GM12872 (cell line): ENCODE results near the gene ARHGAP40.

ENCODE experiments used
- TF ChIP-seq, protein P1 (sequence below): IDR thresholded peaks from 3 replicates; pipeline ENCODE4 v1.5.1; 2011; ENCODE audit warnings: low read depth, mild to moderate bottlenecking, low read length, moderate library complexity; ENCODE audit not compliant: insufficient read depth

The ARHGAP40 gene

DNA sequence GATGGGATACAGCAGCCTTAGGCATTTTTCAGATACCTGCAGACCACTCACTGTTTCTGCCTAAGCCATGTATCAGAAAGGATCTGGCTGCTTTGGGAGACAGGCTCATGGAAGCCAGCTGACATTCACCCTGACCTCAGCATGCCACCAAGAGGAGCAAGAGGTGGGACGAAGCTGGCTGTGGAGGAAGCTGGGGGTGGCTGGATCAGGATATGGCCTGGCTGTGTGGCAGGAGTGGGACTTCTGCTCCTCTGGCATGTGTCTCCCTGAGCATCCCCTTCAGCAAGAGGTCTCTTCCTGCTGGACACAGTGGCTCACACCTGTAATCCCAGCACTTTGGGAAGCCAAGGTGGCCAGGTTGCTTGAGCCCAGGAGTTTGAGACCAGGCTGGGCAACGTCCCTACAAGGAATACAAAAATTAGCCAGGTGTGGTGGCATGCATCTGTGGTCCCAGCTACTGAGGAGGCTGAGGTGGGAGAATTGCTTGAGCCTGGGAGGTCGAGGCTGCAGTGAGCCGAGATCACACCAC is 19.7 kb upstream of the ARHGAP40 start:
- TF ChIP-seq, protein P1, sequence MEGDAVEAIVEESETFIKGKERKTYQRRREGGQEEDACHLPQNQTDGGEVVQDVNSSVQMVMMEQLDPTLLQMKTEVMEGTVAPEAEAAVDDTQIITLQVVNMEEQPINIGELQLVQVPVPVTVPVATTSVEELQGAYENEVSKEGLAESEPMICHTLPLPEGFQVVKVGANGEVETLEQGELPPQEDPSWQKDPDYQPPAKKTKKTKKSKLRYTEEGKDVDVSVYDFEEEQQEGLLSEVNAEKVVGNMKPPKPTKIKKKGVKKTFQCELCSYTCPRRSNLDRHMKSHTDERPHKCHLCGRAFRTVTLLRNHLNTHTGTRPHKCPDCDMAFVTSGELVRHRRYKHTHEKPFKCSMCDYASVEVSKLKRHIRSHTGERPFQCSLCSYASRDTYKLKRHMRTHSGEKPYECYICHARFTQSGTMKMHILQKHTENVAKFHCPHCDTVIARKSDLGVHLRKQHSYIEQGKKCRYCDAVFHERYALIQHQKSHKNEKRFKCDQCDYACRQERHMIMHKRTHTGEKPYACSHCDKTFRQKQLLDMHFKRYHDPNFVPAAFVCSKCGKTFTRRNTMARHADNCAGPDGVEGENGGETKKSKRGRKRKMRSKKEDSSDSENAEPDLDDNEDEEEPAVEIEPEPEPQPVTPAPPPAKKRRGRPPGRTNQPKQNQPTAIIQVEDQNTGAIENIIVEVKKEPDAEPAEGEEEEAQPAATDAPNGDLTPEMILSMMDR, result no peak

DNA sequence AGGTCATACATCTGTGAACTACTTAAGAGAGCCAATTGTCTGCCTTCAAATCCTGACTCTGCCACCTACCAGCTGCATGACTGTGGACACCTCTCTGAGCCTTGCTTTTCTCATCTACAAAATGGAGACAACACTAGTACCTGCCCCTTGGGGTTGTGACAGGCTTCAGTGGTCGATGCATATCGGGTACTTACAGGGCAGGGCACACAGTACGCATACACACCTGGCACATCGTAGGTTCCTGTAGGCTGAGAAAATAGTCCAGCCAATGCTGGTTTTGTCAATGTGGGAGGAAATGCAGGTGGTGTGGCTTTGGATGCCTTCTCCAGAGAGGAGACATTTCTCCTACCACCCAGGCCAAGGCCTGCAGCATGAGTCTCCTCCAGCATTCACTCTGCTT is 18.3 kb upstream of the ARHGAP40 start:
- TF ChIP-seq, protein P1, result no peak

DNA sequence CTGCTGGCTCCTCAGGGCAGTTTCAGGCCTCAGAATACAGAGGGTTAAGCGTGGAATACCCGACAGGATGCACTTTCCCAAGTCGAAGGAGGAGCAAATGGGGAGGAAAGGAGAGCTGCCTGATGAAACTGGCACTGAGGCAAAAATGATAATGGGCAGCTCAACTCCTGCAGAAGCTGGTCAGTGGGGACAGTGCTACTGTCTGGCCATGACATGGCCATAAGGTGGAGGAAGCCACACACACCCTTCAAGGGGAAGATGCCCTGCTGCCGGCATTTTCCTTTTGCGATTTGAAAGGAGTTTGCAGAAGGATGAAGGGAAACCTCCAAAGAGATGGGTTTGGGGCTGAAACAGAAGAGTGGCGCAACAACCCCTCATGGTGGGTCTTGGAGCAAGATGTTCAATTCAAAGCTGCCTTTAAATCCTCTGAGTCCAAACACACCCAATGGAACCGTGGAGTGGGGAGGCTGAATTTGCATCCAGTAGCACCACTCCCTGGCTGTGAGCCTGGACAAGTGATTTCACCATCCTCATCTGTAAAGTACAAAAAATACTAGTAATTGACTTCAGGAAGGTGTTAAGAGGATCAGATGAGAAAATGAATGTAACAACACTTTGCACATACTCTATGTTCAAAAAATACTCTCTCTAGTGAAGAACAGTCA is 17.4 kb upstream of the ARHGAP40 start:
- TF ChIP-seq, protein P1, result no peak

DNA sequence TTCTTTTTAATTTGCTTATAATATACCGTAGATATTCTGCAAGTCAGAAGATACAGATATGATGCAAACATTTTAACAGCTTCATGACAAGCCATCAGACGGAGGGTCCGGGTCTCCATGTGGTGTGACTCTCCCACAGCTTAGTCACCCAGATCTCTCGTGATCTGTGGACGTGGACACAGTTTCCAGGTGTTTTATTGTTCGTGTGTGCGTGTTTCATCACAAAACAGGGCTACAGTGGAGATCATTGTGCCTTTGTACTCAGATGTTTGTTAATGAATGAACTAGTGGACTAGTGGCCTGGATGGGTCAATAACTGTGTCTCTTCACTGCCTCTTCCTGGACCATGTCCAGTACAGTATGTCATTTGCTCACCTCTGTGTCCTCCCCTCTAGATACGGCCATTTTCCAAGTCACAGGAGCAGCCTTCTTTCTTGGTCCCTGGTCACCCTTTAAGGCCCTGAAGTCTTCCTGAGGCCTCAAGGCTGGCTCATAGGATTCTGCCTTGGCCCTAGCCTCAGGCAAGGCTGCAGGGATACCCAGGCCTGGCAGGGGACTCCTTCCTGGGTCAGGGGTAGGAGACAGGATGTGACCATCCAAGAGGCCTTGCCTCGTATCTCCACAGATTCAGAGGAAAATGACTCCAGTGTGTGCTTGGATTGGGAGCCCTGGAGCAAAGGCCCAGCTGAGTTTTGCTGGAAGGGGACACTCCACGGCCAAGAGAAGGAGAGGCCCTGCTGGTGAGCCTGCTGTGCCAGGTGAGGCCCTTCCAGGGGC is 16.0 kb upstream of the ARHGAP40 start:
- TF ChIP-seq, protein P1, result no peak

DNA sequence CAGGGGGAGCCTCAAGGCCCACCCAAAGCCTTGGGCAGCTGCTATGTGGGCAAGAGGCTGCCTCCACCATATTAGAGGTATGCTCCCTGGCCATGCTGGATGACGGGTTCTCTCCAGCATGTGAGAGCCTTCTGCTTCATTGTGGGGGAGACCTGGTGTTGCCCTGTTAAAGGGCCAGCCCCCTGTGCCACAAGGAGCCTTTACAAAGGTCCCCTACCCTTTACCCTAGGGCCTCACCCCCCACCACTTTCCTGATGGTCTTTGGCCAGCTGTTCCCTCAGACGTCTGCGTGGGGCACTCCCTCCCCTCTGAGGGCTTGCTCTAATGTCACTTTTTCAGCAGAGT is 15.5 kb upstream of the ARHGAP40 start:
- TF ChIP-seq, protein P1, result no peak

DNA sequence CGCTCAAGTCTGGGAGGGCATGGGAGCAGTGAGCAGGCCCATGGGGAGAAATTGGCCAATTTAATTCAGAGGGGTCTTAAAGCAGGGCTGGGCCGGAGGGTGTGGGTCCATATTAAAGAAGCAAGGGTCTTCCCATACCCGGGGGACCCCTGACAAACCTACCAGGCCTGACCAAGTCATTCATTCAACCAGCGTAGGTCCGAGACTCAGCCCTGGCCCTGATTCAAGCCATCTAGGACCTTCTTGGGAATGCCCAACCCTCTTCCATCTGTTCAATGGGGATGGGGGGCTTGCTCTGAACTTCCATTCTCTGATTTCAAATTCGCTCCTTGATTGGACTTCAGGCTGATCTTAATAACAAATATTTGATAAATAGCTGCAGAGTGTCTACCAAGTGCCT is 13.3 kb upstream of the ARHGAP40 start:
- TF ChIP-seq, protein P1, result no peak

DNA sequence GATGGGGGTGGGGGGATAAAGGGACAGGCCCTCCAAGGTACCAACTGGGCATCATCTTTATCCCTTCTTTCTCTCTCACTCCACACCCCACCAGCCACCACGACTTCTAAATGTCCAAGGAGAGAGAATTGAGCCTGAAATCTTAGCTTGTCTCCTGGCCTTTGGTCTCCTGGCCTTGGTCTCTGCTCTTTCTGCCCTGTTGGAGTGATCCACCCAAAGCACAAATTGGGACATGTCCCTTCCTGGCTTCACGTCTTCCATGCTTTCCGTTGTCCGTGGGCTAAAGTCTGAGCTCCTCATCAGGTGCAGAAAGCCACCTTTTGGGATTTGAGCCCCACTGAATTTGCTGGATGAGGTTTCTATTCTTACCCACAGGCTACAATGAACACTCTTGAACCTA is 12.3 kb upstream of the ARHGAP40 start:
- TF ChIP-seq, protein P1, result no peak
